ENCODE measurements around the gene EXD1. TPM values are rescaled to one million over a fixed set of nuclear protein-coding genes. Genes with fewer than 3 reads are reported as not detected.

Gene EXD1
- total RNA-seq, 3 donors from 2014 or later: not detected

- no peak overlapping the region for H3K4me3 Mint-ChIP-seq
- H3K27me3 Mint-ChIP-seq (ENCODE audit: low read depth): peaks cover 4% of the 10 kb centered on the region
- no peaks in the 10 kb centered on the region for H3K9me3 Mint-ChIP-seq
- DNase-seq (no peak), ATAC-seq (no peak)
- H3K4me1 Mint-ChIP-seq (ENCODE audit: low read depth): no peaks in the 10 kb centered on the region
- no peaks in the 10 kb centered on the region for H3K36me3 Mint-ChIP-seq (ENCODE audit: insufficient read depth)
These were observed 27.2 kb downstream of the EXD1 start for GRCh38 chr15:41203395-41203794.

- Mint-ChIP-seq H3K9me3 (no peaks in the 10 kb centered on the region), H3K36me3 (ENCODE audit: insufficient read depth) (no peaks in the 10 kb centered on the region), H3K4me3 (no peak overlapping the region), H3K27me3 (ENCODE audit: low read depth) (no peaks in the 10 kb centered on the region), H3K4me1 (ENCODE audit: low read depth) (no peaks in the 10 kb centered on the region)
- DNase-seq: no peak
- no peak for ATAC-seq
These were observed 31.1 kb downstream of the EXD1 start for GRCh38 chr15:41199470-41199869.

GRCh38 chr15:41194444-41194843, 36.1 kb downstream of the EXD1 start:
- no peak overlapping the region for H3K4me3 Mint-ChIP-seq
- DNase-seq (no peak), ATAC-seq (no peak)
- no peaks in the 10 kb centered on the region for H3K4me1 Mint-ChIP-seq (ENCODE audit: low read depth)
- no peaks in the 10 kb centered on the region for H3K27me3 Mint-ChIP-seq (ENCODE audit: low read depth)
- no peaks in the 10 kb centered on the region for H3K36me3 Mint-ChIP-seq (ENCODE audit: insufficient read depth)
- no peaks in the 10 kb centered on the region for H3K9me3 Mint-ChIP-seq

- DNase-seq (no peak), ATAC-seq (no peak)
- no peaks in the 10 kb centered on the region for H3K9me3 Mint-ChIP-seq
- no peak overlapping the region for H3K4me3 Mint-ChIP-seq
- no peaks in the 10 kb centered on the region for H3K4me1 Mint-ChIP-seq (ENCODE audit: low read depth)
- peaks cover 2% of the 10 kb centered on the region for H3K27me3 Mint-ChIP-seq (ENCODE audit: low read depth)
- no peaks in the 10 kb centered on the region for H3K36me3 Mint-ChIP-seq (ENCODE audit: insufficient read depth)
These were observed 47.0 kb downstream of the EXD1 start for GRCh38 chr15:41183581-41183980.

DNA sequence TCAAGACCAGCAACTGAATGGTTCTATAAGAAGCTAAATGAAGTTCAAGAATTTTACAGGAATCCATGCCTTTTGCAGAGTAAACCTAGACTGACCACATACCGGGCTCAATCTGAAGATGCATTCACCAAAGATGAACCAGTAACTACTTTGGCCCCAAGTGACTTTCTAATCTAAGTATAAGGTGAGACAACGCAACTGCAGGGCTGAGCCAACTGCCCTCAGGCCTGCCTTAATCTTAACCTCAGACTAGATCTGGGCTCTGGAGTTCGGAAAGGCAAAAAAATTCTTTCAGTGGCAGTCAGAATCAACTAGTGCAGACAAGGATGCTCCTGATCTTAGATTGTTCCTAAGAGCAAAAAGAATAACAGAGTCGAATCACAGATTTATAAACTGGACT, 48.3 kb downstream of the EXD1 start:
- Mint-ChIP-seq H3K9me3 (no peaks in the 10 kb centered on the region), H3K4me3 (no peak overlapping the region)
- ATAC-seq: no peak

GRCh38 chr15:41180206-41180789, 50.3 kb downstream of the EXD1 start:
- no peaks in the 10 kb centered on the region for H3K9me3 Mint-ChIP-seq
- no peak for DNase-seq

More for the DNA sequence above, 48.3 kb downstream of the EXD1 start:
- Mint-ChIP-seq H3K4me1 (ENCODE audit: low read depth) (no peaks in the 10 kb centered on the region), H3K27me3 (ENCODE audit: low read depth) (peaks cover 2% of the 10 kb centered on the region), H3K36me3 (ENCODE audit: insufficient read depth) (no peaks in the 10 kb centered on the region)
- DNase-seq: no peak

GRCh38 chr15:41169781-41170180, 60.8 kb downstream of the EXD1 start:
- DNase-seq (no peak), ATAC-seq (no peak)
- Mint-ChIP-seq H3K27me3 (ENCODE audit: low read depth) (no peaks in the 10 kb centered on the region), H3K4me1 (ENCODE audit: low read depth) (no peaks in the 10 kb centered on the region), H3K36me3 (ENCODE audit: insufficient read depth) (no peaks in the 10 kb centered on the region), H3K4me3 (no peak overlapping the region), H3K9me3 (no peaks in the 10 kb centered on the region)

More at GRCh38 chr15:41180206-41180789, 50.3 kb downstream of the EXD1 start:
- ATAC-seq: no peak
- H3K36me3 Mint-ChIP-seq (ENCODE audit: insufficient read depth): no peaks in the 10 kb centered on the region
- H3K4me1 Mint-ChIP-seq (ENCODE audit: low read depth): no peaks in the 10 kb centered on the region
- H3K4me3 Mint-ChIP-seq: no peak overlapping the region
- H3K27me3 Mint-ChIP-seq (ENCODE audit: low read depth): peaks cover 2% of the 10 kb centered on the region

GRCh38 chr15:41169086-41169485, 61.5 kb downstream of the EXD1 start:
- ATAC-seq (no peak), DNase-seq (no peak)
- Mint-ChIP-seq H3K4me1 (ENCODE audit: low read depth) (no peaks in the 10 kb centered on the region), H3K36me3 (ENCODE audit: insufficient read depth) (no peaks in the 10 kb centered on the region), H3K4me3 (no peak overlapping the region), H3K27me3 (ENCODE audit: low read depth) (no peaks in the 10 kb centered on the region), H3K9me3 (no peaks in the 10 kb centered on the region)

GRCh38 chr15:41161736-41162135, 68.8 kb downstream of the EXD1 start:
- no peaks in the 10 kb centered on the region for H3K9me3 Mint-ChIP-seq
- ATAC-seq: no peak

GRCh38 chr15:41161336-41161735, 69.2 kb downstream of the EXD1 start:
- Mint-ChIP-seq H3K36me3 (ENCODE audit: insufficient read depth) (no peaks in the 10 kb centered on the region), H3K9me3 (no peaks in the 10 kb centered on the region), H3K27me3 (ENCODE audit: low read depth) (no peaks in the 10 kb centered on the region), H3K4me1 (ENCODE audit: low read depth) (peaks cover 9% of the 10 kb centered on the region), H3K4me3 (no peak overlapping the region)
- ATAC-seq (no peak), DNase-seq (no peak)

More at GRCh38 chr15:41161736-41162135, 68.8 kb downstream of the EXD1 start:
- H3K4me3 Mint-ChIP-seq: no peak overlapping the region
- no peak for DNase-seq
- H3K27me3 Mint-ChIP-seq (ENCODE audit: low read depth): no peaks in the 10 kb centered on the region
- no peaks in the 10 kb centered on the region for H3K36me3 Mint-ChIP-seq (ENCODE audit: insufficient read depth)
- H3K4me1 Mint-ChIP-seq (ENCODE audit: low read depth): peaks cover 9% of the 10 kb centered on the region

- no peaks in the 10 kb centered on the region for H3K27me3 Mint-ChIP-seq (ENCODE audit: low read depth)
- no peaks in the 10 kb centered on the region for H3K9me3 Mint-ChIP-seq
- H3K4me1 Mint-ChIP-seq (ENCODE audit: low read depth): peaks cover 9% of the 10 kb centered on the region
- DNase-seq: no peak
- no peak overlapping the region for H3K4me3 Mint-ChIP-seq
- no peaks in the 10 kb centered on the region for H3K36me3 Mint-ChIP-seq (ENCODE audit: insufficient read depth)
- no peak for ATAC-seq
These were observed 69.8 kb downstream of the EXD1 start for GRCh38 chr15:41160639-41161315.

GRCh38 chr15:41154412-41154811, 76.1 kb downstream of the EXD1 start:
- no peaks in the 10 kb centered on the region for H3K9me3 Mint-ChIP-seq
- H3K27me3 Mint-ChIP-seq (ENCODE audit: low read depth): no peaks in the 10 kb centered on the region
- DNase-seq (no peak), ATAC-seq (no peak)
- peaks cover 8% of the 10 kb centered on the region for H3K4me1 Mint-ChIP-seq (ENCODE audit: low read depth)
- no peaks in the 10 kb centered on the region for H3K36me3 Mint-ChIP-seq (ENCODE audit: insufficient read depth)
- H3K4me3 Mint-ChIP-seq: no peak overlapping the region

GRCh38 chr15:41153733-41154132, 76.8 kb downstream of the EXD1 start:
- DNase-seq: no peak
- no peaks in the 10 kb centered on the region for H3K27me3 Mint-ChIP-seq (ENCODE audit: low read depth)
- H3K4me1 Mint-ChIP-seq (ENCODE audit: low read depth): peaks cover 8% of the 10 kb centered on the region
- ATAC-seq: no peak
- H3K4me3 Mint-ChIP-seq: no peak overlapping the region
- no peaks in the 10 kb centered on the region for H3K36me3 Mint-ChIP-seq (ENCODE audit: insufficient read depth)
- H3K9me3 Mint-ChIP-seq: no peaks in the 10 kb centered on the region

DNA sequence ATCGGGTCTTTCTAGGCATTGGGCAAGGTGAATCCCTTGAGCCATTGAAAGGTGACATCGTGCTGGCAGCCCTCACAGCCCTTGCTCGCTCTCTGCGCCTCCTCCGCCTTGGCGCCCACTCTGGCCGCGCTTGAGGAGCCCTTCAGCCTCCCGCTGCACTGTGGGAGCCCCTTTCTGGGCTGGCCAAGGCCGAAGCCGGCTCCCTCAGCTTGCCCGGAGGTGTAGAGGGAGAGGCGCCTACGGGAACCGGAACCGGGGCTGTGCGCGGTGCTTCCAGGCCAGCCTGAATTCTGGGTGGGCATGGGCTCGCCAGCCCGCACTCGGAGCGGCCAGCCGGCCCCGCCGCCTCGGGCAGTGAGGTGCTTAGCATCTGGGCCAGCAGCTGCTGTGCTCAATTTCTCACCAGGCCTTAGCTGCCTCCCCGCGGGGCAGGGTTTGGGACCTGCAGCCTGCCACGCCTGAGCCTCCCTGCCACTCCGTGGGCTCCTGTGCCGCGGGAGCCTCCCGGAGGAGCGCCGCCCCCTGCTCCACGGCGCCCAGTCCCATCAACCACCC, 79.0 kb downstream of the EXD1 start:
- H3K4me3 Mint-ChIP-seq: no peak overlapping the region
- ATAC-seq: no peak

GRCh38 chr15:41150279-41150678, 80.3 kb downstream of the EXD1 start:
- Mint-ChIP-seq H3K36me3 (ENCODE audit: insufficient read depth) (no peaks in the 10 kb centered on the region), H3K9me3 (no peaks in the 10 kb centered on the region), H3K4me3 (no peak overlapping the region), H3K4me1 (ENCODE audit: low read depth) (peaks cover 8% of the 10 kb centered on the region), H3K27me3 (ENCODE audit: low read depth) (no peaks in the 10 kb centered on the region)
- no peak for DNase-seq
- ATAC-seq: no peak

More for the DNA sequence above, 79.0 kb downstream of the EXD1 start:
- no peaks in the 10 kb centered on the region for H3K27me3 Mint-ChIP-seq (ENCODE audit: low read depth)
- peaks cover 8% of the 10 kb centered on the region for H3K4me1 Mint-ChIP-seq (ENCODE audit: low read depth)
- H3K36me3 Mint-ChIP-seq (ENCODE audit: insufficient read depth): no peaks in the 10 kb centered on the region
- no peak for DNase-seq
- H3K9me3 Mint-ChIP-seq: no peaks in the 10 kb centered on the region

Data from activated T-cell treated with anti-CD3 and anti-CD28 coated beads, Interleukin-2, amount 50 U/mL, for 4 hours (primary cell).